Middle frontal gyrus (tissue), 1 donor: ENCODE results near the gene SERPINA1.

Experiments used
- DNase-seq: peaks from one replicate; pipeline ENCODE4 v3.0.0-alpha.2; 2015; ENCODE audit warnings: low spot score; ENCODE audit errors: extremely low spot score

SERPINA1 gene

DNA sequence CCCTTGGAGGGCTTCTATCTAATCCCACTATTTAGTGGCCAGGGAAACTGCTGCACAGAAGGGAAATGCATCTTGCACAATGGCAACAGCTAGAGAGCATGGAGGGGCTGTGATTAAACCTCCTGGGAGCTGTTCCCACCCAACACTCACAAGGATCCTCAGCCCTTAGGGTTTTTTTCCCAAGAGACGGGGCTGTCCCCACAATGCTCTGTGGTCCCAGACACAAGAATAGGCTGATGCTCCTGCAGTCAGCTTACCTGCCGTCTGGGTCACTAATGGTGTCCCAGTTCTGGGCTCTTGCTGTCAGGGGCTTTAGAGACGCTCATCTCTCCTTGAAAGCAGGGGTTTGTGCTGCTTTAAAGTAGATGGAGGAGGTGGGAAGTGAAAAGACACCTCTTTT, 4.6 kb downstream of the SERPINA1 start:
- no peak for DNase-seq

DNA sequence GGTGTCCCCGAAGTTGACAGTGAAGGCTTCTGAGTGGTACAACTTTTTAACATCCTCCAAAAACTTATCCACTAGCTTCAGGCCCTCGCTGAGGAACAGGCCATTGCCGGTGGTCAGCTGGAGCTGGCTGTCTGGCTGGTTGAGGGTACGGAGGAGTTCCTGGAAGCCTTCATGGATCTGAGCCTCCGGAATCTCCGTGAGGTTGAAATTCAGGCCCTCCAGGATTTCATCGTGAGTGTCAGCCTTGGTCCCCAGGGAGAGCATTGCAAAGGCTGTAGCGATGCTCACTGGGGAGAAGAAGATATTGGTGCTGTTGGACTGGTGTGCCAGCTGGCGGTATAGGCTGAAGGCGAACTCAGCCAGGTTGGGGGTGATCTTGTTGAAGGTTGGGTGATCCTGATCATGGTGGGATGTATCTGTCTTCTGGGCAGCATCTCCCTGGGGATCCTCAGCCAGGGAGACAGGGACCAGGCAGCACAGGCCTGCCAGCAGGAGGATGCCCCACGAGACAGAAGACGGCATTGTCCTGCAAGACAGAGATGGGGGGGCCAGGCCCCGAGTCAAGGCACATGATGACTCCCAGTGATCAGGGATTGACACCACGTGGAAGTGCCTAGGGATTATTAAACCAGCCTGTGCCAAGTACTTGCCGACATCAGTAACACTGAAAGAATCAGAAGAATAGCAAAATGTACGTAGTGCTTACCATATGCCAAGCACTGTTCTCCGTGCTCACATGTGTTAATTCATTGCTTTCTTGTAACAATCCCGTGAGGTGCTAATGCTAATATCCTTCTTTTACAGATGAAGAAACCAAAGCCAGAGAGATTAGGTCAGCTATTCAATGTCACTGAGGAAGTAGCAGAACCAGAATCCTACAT, 5.4 kb downstream of the SERPINA1 start:
- DNase-seq = no peak

DNA sequence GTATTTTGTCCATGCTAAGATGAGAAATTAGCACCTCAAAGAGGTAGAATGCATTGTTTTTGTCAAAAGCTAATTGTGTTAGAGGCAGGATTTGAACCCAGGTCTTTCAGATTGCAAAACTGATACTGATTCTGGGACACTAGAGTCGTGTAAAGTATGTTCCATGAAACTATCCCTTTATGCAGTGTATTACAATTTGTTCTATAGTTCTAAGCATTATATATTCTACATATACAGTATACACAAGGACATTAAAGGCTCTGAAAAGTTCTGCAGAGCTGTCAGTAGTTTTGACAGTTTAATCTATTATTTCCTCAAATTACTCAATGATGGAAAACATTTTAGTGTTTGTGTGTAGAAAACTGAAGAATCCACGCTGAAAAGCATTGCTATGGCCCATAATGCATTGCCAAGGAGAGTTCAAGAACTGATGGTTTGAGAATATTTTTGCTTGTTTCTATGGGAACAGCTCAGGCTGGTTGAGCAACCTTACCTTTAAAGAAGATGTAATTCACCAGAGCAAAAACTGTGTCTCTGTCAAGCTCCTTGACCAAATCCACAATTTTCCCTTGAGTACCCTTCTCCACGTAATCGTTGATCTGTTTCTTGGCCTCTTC, 6.2 kb downstream of the SERPINA1 start:
- no peak for DNase-seq

DNA sequence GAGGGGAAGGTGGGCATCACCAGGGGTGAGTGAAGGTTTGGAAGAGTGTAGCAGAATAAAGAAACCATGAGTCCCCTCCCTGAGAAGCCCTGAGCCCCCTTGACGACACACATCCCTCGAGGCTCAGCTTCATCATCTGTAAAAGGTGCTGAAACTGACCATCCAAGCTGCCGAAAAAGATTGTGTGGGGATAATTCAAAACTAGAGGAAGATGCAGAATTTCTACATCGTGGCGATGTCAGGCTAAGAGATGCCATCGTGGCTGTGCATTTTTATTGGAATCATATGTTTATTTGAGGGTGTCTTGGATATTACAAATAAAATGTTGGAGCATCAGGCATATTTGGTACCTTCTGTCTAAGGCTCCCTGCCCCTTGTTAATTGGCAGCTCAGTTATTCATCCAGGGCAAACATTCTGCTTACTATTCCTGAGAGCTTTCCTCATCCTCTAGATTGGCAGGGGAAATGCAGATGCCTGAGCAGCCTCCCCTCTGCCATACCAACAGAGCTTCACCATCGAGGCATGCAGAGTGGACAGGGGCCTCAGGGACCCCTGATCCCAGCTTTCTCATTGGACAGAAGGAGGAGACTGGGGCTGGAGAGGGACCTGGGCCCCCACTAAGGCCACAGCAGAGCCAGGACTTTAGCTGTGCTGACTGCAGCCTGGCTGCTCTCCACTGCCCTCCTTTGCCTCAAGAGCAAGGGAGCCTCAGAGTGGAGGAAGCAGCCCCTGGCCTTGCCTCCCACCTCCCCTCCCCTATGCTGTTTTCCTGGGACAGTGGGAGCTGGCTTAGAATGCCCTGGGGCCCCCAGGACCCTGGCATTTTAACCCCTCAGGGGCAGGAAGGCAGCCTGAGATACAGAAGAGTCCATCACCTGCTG, 7.0 kb downstream of the SERPINA1 start:
- DNase-seq = no peak

DNA sequence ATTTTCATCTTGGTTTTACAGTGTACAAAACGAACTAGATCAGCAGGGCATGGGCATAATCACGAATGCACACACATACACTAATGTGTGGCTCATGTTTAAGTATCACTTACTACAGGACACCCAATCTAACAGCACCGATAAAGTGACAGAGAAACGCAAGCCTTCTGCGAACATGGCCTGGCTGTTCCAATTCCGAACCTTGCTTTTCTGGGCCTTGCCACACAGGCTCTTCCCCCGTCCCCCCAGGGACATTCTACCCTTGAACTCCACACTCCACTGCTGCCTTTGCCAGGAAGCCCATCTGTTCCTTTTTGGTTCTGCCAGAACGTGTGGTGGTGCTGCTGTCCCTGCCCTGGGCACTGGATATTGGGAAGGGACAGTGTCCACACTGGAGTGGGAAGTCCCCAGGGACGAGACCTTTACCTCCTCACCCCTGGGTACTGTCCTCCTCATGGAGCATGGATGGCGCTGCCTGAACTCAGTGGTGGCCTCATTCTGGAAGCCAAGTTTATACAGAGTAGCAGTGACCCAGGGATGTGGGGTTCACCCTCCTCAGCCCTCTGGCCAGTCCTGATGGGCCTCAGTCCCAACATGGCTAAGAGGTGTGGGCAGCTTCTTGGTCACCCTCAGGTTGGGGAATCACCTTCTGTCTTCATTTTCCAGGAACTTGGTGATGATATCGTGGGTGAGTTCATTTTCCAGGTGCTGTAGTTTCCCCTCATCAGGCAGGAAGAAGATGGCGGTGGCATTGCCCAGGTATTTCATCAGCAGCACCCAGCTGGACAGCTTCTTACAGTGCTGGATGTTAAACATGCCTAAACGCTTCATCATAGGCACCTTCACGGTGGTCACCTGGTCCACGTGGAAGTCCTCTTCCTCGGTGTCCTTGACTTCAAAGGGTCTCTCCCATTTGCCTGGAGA, 7.9 kb downstream of the SERPINA1 start:
- DNase-seq = no peak

DNA sequence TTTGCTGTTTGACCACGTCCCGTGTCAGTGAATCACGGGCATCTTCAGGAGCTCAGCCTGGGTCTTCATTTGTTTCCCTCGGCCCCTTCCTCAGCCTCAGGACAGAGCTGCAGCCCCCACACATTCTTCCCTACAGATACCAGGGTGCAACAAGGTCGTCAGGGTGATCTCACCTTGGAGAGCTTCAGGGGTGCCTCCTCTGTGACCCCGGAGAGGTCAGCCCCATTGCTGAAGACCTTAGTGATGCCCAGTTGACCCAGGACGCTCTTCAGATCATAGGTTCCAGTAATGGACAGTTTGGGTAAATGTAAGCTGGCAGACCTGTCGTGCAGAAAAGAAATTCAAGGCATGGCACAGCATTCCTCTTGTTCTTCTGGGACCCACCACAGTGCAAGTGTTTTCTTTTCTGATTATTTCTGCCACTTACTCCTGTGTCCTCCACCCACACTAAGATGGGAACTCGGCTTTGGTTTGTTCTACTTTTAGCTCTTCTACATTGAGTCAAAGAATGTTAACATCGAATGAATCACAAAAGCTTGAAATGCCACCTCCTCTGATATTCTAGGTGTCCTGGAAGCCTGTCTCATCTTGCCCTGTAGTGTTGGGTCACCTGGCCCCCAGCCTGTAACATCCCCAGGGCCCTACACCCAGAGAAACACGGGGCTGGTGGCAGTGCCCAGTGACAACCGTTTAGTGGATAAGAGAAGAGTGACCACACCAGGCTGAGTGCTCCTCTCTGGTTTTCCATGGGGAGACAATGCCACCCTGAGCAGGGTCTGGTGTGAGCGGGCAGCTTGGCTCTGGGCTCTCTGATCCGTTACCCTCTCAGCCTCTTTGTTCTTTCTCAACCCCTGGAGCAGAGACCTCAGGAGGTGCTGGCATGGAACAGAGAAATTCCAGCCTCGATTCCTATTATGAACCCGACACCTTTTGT, 8.8 kb downstream of the SERPINA1 start:
- no peak for DNase-seq

DNA sequence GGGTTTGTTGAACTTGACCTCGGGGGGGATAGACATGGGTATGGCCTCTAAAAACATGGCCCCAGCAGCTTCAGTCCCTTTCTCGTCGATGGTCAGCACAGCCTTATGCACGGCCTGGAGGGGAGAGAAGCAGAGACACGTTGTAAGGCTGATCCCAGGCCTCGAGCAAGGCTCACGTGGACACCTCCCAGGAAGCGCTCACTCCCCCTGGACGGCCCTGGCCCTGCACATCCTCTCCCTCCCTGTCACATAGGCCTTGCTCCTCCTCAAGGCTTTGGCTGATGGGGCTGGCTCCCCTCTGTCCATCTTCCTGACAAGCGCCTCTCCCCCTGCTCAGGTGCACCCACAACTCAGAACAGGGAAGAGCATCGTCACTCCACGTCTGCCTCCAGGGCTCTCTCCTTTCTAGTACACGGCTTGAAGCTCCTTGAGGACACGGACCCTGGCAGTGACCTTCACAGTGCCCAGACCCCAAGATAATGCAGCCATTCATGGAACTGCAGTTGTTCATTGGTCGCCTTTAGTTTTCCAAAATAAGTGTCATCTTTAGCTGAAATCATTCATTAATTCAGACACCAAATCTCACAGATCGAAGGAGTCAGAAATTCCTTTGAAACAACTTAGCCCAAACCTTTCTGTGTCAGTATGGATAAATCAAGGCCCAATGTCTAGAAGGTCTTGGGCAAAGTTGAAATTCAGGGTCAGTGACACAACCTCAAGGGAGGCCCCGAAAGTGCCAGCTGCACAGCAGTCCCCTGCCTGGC, 9.7 kb downstream of the SERPINA1 start:
- no peak for DNase-seq

DNA sequence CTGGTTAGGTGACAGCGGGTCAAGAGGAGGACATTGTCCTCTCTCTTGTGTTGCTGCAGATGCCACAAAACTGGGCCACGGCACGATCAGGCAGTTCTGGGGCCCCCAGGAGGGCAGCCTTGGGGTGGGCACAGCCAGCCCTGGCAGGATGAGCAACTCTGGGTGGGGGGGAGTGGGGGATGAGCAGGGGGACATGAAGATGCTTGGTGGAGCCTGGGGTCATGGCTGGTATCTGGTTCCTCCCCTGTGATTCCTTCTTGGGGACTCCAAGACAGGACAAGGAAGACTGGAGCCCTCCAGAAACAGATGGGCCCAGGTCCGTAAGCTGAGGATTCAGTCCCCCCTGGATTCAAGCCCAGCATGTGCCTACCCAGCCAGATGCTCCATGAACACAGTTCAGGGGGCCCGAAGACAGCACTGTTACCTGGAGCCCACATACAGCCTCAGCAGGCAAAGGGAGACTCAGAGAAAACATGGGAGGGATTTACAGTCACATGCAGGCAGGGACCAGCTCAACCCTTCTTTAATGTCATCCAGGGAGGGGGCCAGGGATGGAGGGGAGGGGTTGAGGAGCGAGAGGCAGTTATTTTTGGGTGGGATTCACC, 10.4 kb downstream of the SERPINA1 start:
- DNase-seq = no peak

DNA sequence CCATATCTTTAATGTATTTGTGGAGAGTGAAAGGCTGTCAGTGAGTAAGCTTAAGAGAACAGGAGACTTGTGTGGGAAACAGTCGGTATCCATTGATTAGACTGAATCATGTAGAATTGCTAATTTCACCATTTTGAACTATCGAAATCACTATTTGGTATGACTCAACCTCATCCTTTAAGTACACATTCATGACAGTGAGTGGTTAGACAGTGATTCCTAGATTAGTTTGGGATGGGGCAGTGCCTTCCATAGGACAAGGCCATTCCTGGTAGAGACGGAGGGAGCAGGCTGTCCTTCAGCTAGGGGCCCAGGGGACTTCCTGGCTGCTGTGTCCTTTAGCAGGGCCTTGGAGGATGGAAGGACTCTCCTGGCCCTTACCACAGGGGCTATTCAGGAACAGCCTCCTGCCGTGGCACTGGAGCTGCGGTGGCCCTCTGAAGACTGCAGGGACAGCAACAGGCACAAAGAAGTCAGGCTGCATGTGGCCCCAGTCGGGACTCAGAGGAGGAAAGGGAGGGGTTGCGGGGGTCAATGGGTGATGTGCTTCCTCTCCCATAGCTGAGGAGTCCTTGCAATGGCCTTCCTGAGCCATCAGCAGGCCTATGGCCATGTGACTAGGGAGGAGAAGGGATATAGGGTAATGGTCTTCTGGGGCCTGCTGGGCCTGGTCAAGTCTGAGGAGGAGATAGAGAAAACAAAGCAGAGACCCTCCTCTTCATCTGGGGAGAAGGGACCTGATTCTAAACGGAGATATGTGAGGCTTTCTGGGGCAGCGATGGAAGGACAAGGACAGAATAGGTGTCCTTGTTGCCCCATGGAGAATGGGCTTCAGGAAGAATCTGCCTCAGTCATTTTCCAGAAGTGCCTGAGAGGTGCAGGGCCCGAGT, 11.2 kb downstream of the SERPINA1 start:
- no peak for DNase-seq

DNA sequence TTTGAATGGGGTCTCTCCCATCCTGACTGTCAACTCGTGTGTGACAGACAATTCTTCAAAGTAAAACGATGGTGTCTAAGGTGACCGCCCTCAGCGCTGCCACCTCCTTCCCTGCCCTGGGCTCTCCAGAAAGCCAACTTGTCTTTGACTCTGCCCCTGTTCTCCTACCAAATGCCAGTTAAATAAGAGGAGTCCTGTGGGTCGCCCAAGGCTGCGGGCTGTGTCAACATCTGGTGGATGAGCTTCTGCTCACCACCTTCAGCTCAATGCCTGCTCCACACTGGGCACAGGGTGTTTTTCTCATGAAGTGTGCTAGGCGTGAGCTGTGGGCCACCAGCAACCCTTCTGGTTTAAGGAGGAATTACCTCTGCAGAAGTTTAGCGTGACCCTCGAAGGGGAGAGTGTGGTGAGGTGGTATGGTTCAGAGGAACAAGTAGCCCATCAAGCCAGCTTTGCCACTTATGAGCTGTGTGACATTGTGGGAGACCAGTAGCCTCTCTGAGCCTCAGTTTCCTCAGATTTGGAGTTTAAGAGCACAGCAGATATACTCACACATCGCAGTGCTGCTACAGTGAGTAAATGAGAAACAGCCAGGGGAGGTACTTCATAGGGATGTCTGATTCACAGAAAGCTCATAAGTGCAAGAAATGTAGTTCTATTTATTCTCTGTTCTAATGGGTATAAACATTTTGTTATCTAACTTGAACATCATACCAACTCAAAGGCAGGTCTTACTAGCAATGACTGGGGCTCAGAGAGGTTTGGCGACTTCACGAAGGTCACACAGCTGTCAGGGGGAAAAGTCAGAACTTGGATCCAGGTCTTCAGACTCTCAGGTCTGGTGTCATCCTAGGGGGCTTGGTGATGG, 12.1 kb downstream of the SERPINA1 start:
- no peak for DNase-seq

DNA sequence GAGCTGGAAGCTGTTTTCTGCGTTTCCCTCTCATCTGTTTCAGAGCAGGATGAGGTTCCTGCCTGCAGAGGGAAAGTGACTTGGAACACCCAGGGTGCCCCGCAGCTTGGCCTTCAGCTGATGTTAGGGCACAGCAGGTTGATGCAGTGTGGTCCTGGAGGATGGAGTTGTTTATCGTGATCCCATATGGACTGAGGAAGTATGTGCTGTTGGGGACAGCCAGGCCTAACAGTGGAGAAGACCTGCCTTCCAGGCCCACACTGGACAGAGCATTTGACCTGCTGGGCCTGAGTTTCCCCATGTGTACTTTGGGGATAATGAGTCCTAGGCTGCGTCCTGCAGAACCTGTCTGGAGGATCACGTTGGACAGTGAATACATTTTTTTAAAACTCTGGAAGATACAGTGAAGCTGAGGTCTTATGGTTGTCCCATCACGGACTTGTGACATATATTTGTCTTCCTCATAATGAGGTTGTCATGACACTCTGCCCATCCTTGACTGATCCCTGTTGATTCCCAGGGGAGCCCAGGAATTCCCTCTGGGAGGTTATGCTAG, 12.8 kb downstream of the SERPINA1 start:
- DNase-seq = no peak

DNA sequence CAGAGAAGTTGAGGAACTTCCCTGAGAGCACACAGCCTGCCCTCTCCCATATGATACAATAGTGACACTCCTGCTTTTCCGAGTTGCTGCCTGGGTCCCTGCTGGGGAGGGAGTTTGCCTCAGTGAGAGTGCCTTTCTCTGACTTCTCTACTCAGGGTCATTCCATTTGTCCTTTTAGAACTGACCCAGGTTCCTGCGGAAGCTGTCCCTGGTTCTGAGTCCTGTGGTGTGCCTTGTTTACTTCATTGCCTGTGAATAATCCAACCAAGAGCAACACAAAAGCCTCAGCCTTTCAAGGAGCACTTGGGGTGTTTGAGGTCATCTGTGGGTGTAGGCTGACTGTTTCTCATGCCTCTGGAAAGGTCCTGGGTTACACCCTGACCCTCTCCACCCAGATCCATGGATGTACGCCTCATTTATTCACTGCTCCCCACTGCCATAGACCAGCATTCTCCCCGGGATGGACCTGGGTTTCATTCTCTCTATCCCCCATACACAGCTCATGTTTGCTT, 13.6 kb downstream of the SERPINA1 start:
- DNase-seq = no peak

DNA sequence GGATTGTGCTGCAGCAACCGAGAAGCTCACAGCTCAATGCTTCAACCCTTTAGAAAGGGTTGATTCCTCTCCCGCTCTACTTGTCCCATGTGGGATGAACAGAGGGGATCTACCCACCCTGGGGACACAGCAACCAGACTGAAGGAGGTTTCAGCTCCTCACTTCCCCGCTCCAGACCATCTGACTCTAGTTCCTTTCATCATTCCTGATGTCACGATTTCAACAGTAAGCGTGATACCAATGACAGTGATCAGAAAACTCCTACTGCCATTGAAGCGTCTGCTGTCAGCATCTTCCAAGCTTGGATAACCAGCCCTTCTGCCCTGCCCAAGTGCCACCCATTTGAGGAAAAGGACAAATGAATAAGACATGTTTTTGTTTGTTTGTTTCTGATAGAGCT, 14.3 kb downstream of the SERPINA1 start:
- DNase-seq = no peak

DNA sequence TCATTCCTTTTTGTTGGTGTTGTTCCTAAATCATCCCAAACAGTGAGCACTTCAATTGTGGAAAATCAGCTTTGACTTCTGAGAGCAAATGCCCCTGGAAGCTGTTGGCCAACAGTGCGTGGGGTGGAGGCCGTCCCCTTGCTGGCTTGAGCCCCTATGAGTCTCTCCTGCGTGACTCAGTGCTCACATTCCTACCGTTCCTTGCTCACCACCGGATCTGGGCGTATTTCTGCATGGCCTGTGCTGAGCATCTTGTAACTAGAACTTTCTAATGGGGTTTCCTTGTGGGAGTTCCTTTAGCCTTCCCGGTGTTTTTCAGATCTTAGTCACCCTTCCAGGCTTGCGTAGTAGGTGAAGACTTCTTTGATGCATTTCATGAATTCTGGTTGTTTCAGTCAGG, 14.7 kb downstream of the SERPINA1 start:
- no peak for DNase-seq

DNA sequence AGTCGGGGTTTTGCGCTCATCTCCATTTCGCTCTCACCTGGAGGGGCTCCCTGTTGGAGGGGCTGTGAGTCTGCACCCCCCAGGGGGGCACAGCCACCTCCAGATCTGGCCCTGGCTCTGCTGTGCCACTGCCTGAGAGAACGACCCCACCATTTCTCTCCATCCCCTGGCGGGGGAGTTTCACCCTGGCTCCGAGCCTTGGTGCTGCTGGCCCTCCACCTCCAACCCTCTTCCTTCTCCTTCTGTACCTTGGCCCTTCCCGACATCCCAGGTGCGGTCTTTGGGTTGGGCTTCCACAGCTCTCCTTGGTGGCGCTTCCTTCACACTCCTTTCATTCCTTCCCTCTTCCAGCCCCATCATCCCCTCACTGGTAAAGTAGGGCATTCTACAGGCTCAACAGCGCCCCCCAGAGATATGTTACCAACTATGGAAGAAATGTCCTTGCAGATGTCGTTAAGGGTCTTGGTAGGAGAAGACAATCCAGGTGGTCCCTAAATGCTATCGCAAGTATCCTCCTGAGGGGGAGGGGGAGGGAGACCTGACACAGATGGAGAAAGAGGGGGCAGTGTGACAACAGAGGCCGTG, 16.3 kb downstream of the SERPINA1 start:
- DNase-seq = no peak

DNA sequence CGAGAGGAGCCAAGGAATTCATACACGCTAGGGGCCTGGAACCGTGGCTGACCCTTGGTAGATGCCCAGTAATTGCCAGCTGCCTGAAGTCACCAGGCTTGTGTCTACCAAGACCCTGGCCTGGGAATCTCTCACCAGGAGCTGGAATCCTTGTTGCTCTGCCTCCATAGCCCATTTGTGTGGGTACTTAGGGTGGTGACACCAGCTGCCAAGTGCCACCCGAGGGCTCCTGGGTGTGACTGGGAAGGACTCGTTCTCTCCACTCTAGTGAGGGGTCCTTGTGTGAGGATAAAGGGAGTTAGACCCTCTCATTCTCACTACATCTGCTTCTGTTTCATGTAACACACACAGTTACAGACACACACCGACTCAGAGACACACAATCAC, 17.9 kb downstream of the SERPINA1 start:
- DNase-seq = no peak
